Stimulated activated CD8-positive, alpha-beta memory T cell treated with anti-CD3 and anti-CD28 coated beads, Interleukin-12 subunit alpha, Interleukin-12 subunit beta, amount 100 ng/mL, for 1 hour (primary cell): ENCODE measurements around the gene IL1F10.

ENCODE experiments used
- DNase-seq: peaks from one replicate; pipeline ENCODE4 v3.0.0-alpha.2; 2020; ENCODE audit warnings: low read depth

The IL1F10 gene

DNA sequence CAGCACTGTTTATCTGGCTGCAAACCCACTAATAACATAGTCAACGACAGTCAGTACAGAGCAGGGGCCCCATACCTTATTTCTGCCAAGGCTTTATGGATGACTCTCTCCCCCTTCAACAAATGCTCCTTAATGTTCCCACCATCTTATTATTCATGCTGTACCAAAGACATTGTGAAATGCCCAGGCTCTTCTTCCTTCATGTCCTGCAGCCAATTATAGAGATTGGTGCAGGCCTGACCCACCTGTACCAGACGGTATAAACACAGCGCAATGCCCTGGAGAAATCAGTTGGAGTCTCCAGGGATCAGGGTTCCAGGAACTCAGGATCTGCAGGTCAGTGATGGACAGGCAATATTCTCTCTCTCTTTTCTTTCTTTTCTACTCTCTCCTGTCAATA, at the start of gene IL1F10:
TSS of gene IL1F10 (plus strand) at position 290 of the 400 bp plus-strand sequence. CDS start 4,769 bp downstream, outside the sequence.
- DNase-seq = no peak

GRCh38 chr2:113018509-113018908, 49.3 kb upstream of the IL1F10 start:
- no peak for DNase-seq

DNA sequence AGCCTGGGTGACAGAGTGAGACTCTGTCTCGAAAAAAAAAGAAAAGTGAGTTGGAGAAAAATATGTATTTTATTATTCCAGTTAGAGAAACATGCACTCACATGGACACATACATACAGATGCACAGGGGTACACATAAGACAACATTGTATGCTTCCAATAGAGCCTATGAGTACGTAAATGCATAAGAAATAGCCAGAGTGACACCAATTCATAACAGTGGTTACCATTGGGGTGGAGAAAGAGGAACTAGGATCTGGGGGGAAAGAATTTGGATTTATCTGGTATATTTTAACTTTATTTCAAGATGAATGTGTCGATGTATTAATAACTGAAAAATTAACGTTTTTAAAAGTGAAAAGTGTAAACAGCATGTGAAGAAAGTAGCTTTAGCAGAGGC, 46.5 kb upstream of the IL1F10 start:
- no peak for DNase-seq

- no peak for DNase-seq
Observed at GRCh38 chr2:113024764-113025163, 43.0 kb upstream of the IL1F10 start.

DNA sequence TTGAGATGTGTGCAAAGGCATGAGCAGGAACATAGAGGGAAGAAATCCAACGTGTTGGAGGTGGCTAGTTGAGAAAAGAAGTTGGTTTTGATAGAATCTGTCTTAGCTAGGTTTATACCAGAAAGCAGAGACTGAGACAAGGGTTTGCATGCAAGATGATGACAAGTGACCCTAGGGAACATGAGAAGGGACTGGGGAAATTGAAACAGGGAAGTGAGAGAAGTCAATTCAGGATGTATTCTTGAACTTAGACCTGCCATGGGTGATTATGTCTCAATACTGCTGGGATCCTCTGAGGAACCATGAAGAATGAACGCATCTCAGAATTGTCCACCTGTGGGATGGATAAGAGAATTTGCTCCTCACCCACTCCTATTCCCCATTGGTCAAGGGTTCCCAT, 42.0 kb upstream of the IL1F10 start:
- DNase-seq = no peak

DNA sequence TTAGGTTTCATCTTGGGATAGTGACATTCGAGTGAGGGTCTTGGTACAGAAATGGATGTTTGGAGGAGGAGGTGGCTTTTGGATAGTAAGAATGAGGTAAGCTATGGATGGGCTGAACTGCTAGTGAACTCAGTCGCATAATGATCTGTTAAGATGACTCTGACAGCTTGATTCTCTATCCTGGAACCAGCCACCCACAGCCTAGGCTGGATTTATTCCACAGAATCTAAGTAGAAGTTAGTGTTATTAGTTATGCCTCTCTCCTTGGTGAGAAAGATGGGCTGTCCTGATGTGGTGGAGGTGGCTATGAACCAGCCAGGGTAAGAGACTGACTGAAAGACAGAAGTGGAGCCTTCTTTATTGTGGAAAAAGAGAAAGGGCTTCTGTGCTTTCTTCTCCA, 40.1 kb upstream of the IL1F10 start:
- DNase-seq = no peak

- no peak for DNase-seq
Observed at GRCh38 chr2:113028112-113028511, 39.7 kb upstream of the IL1F10 start.

GRCh38 chr2:113032737-113033136, 35.0 kb upstream of the IL1F10 start:
- no peak for DNase-seq

GRCh38 chr2:113034016-113034415, 33.8 kb upstream of the IL1F10 start:
- no peak for DNase-seq

- DNase-seq = no peak
Observed at GRCh38 chr2:113036763-113037162, 31.0 kb upstream of the IL1F10 start.

DNA sequence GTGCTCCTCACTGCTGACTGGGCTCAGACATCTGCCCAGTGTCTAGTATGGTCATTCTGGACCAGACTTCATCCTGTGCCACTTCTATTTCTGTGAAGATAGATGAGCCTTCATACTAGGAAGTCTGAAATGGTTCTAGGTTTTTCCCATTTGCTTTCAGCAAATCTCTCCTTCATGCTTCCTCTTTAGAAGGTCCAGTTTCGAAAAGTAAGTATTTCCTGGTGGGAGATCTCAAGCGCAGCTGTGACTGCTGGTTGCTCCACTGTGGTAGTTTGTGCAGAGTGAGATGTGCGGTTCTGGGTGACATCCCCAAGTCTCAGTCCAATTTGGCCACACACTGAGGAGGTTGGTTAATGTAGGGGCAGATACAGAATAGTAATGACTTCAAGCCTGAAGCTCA, 29.5 kb upstream of the IL1F10 start:
- DNase-seq = no peak

DNA sequence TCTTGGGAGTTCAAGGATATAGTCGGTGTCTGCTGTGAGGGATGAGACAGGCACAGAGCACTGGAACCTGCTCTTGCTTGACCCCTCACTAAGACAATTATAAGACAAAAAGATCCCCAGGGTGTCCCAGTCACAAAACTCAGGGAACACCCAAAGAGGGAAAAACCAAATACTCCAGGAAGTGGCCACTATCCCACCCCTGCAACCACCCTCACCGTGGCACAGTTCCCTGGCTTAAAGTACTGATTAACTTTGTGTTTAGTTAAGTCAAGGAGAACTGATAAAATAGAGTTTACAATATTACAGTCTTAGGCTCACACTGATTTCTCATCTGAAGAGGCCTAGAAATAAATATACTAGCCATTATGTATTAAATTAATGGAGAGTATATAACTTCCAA, 28.6 kb upstream of the IL1F10 start:
- DNase-seq = no peak

DNA sequence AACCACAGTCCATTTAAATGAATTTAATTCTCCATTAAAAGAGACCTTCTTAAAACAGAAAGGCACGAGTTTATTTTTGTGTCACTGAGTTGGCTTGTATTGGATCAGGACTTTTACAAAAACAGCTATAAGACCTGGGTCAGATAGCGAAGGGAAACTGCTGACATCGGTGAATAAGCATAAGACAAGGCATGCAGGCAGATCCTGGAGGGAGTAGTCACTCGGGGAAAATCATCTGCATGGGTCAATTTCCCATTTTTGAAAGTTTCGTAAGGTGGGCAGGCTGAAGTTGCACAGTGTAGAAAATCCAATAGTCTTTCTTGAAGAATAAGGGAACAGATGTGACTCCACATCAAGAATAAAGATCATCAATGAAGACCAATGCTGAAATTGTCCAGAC, 28.1 kb upstream of the IL1F10 start:
- no peak for DNase-seq

- no peak for DNase-seq
Observed at GRCh38 chr2:113041871-113042270, 25.9 kb upstream of the IL1F10 start.

DNA sequence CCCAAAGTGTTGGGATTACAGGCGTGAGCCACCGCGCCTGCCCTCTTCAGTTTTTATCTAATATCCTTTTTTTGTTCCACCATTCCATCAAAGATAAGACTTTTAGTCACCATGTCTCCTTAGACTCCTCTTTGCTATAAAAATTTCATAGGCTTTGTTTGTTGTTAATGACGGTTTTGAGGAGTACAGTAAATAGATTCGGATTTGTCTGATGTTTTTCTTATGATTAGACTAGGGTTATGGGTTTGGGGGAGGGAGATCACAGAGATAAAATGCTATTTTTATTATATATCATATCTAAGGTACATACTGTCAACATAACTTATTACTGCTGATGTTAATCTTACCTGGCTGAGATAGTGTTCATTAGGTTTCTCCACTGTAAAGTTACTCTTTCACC, 21.3 kb upstream of the IL1F10 start:
- no peak for DNase-seq

DNA sequence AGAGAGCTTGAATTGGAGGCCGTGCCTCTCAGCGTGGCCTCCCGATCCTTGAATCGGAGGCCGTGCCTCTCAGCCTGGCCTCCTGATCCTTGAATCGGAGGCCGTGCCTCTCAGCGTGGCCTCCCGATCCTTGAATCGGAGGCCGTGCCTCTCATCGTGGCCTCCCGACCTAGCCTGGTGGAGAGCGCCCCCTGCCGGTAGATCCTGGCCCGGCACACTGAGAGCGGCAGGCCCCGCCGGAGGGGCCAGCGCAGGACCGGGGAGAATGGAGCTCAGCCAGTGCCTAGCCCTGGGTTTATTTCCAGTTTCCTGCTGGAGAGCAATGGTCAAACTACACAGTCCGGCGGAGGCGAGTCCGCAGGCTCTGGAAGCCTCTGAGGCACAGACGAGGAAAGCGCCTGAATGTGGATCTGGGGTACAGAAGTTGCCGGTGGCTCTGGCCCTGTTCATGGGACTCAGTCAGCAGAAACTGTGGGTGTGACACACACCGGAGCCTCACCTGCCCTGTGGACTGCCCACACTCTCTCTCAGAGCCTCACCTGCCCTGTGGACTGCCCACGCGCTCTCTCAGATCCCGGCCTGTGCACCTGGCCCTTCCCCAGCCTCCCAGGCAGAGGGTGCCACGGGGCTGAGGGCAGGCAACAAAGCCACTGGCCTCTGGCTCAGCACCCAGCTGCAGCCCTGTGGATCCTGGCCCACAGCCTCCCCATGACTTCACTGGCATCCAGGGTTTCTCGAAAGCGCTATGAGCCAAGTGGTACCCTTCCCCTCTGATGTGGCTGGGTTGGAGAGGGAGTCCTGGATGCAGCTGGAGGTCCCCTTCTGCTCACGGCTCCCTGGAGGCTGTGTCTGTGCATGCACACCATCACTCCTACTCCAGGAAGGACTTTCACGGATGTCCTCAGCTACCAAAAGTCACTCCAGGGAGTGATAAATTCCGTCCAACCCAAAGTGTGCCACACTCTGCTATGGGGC, 16.6 kb upstream of the IL1F10 start:
- no peak for DNase-seq

GRCh38 chr2:113052396-113052917, 15.3 kb upstream of the IL1F10 start, which contains the start of gene IL36B:
IL36B (minus strand) TSS chr2:113052867.
- no peak for DNase-seq

DNA sequence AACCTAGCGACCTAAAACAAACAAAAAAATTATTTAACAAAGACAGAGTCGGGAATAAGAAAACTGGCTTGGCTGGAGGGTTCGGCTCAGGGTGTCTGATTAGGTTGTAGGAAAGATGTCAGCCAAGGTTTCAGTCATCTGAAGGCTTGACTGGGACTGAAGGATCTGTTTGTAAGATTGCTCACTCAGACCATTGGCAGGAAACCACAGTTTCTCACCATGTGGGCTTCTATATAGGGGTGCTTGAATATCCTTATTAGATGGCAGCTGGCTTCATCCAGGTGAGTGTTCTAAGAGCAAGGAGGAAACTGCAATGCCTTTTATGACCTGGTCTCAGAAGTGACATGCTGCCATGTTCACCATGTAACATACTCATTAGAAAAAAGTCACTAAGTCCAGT, 14.1 kb upstream of the IL1F10 start:
- DNase-seq = no peak

DNA sequence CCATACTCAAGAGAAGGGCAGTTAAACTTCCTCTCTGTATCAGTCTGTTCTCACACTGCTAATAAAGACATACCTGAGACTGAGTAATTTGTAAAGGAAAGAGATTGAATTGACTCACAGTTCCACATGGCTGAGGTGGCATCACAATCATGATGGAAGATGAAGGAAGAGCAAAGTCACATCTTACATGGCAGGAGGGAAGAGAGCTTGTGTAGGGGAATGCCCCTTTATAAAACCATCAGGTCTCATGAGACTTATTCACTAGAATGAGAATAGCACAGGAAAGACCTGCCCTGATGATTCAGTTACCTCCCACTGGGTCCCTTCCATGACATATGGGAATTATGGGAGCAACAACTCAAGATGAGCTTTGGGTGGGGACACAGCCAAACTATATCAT, 13.7 kb upstream of the IL1F10 start:
- no peak for DNase-seq

DNA sequence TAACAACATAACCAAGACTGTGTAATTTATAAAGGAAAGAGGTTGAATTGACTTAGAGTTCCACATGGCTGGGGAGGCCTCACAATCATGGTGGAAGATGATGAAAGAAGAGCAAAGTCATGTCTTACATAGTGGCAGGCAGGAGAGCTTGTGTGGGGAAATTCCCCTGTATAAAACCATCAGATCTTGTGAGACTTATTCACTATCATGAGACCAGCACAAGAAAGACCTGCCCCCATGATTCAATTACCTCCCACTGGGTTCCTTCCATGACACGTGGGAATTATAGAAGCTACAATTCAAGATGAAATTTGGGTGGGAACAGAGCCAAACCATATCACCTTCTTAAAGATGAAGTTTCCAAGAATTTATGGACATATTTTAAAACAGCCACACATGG, 11.2 kb upstream of the IL1F10 start:
- DNase-seq = no peak

GRCh38 chr2:113057117-113057516, 10.7 kb upstream of the IL1F10 start:
- no peak for DNase-seq

DNA sequence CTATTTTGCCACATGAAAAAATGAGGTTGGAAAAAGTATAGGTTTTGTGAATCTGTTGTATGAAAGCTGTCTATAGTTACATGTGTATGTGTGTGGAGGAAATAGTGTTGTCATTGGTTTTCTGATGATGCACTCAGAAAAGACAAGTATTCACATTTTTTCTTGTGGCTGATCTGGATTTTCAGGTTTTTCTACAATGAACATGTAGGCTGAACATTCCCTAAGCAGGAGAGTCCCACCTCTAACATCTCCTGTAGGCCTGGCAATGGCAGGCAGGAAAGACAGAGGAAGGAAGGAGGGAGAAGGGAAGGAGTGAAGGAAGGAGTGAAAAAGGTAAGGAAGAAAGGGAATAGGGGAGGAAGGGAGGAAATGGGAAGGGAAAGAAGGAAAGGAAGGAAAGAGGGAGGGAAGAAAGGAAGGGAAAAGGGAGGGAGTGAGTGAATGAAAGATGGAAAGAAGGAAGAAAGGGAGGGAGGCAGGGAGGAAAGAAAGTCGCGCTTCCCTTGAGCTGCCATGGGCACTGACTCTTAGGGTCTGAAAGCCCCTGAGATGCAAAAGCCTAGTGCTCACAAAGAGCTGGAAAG, 9.3 kb upstream of the IL1F10 start:
- no peak for DNase-seq
